ENCODE results near the gene FBXO42. TPM values are rescaled to one million over a fixed set of nuclear protein-coding genes. Genes with fewer than 3 reads are reported as not detected.
A peak's percentile ranks its signal among the peaks of the same experiment; 100 is the strongest.
"Not testable (repeated sequence)": the region's sequence is repeated elsewhere in the genome, so short reads cannot be mapped to it uniquely, and the experiment has no call there.

The FBXO42 gene
- total and polyA plus RNA-seq, 12 donors, result 12.4 to 26.6 (median 20.5) TPM

DNA sequence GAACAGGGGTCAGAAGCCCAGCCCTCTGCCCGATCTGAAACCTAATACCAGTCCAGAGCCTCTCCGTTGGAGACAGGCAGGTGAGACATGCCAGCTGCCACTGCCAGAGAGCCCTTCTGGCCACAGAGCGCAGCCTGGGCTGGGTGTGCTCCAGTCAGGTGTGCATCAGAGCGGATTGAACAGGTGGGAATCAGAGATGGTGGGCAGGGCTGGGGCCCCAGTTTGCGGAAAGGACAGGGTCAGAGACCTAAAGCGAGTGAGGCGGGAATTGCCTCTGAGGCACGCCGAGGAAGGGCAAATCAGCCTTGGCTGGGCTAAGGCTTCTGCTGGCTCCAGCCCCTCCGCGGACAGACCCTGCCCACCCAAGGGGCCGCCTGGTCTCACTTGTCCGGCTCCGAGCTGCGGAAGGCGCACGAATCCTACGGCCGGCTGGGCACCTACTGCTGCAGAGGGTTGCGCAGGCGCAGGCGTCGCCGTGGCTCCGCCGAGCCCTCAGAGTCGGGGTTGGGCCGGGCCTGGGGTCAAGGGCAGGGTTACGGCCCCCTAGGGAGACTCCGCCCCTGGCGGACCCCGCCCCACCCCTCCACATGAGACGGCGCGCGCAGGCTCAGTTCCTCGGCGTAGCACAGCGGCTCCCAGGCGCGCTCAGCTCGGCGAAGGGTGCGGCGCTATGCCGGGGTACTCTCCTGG, 125.6 kb downstream of the FBXO42 start:
- DNase-seq (peak; percentile 43 to 82), ATAC-seq (peak; percentile 72 to 90 (median 86))
- Histone ChIP-seq H3K4me1 (peaks cover 0 to 15% (median 10%) of the 10 kb centered on the region in 9 donors), H3K27ac (peak overlapping the region in 3 of 10 donors; percentile 25 to 28 (median 27)), H3K27me3 (peaks cover 0 to 46% (median 20%) of the 10 kb centered on the region in 7 donors), H3K4me3 (peak overlapping the region in 9 of 10 donors; percentile 22 to 49 (median 37)), H3K9me3 (peaks cover 0 to 4% (median 0%) of the 10 kb centered on the region in 11 donors), H3K36me3 (peaks cover 0 to 3% (median 0%) of the 10 kb centered on the region in 9 donors)
- TF ChIP-seq, protein P1, sequence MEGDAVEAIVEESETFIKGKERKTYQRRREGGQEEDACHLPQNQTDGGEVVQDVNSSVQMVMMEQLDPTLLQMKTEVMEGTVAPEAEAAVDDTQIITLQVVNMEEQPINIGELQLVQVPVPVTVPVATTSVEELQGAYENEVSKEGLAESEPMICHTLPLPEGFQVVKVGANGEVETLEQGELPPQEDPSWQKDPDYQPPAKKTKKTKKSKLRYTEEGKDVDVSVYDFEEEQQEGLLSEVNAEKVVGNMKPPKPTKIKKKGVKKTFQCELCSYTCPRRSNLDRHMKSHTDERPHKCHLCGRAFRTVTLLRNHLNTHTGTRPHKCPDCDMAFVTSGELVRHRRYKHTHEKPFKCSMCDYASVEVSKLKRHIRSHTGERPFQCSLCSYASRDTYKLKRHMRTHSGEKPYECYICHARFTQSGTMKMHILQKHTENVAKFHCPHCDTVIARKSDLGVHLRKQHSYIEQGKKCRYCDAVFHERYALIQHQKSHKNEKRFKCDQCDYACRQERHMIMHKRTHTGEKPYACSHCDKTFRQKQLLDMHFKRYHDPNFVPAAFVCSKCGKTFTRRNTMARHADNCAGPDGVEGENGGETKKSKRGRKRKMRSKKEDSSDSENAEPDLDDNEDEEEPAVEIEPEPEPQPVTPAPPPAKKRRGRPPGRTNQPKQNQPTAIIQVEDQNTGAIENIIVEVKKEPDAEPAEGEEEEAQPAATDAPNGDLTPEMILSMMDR (IDR thresholded peaks at IDR 0.05), result no peak
- intact Hi-C loops (cut with DNase I), result no loop called here
- whole genome bisulfite sequencing, 2 donors, result 12 to 16% methylated on average over 46 of the region's 46 CpGs

DNA sequence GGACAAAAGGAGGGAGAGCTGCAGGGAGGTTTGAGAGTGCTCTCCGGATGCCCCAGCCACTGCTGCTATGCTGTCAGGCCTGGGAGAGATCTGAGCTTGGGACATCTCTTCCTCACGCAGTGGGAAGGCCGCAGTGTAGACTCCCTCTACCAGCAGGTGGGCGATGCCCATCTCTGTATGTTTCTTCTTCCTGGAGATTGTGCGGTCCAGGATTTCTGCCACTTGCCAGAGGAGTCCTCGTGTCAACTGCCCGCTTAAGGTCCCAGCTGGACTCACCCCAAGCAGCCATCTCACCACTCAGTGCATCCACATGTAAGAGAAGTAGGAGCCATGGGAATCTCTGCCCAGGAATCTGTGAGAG, 126.2 kb downstream of the FBXO42 start:
- Histone ChIP-seq H3K4me3 (peak overlapping the region in 1 of 10 donors; percentile 45), H3K4me1 (peaks cover 0 to 15% (median 10%) of the 10 kb centered on the region in 9 donors), H3K36me3 (no peaks in the 10 kb centered on the region), H3K27ac (peak overlapping the region in 1 of 10 donors; percentile 27), H3K9me3 (peaks cover 0 to 4% (median 0%) of the 10 kb centered on the region in 11 donors), H3K27me3 (peaks cover 0 to 46% (median 20%) of the 10 kb centered on the region in 7 donors)
- TF ChIP-seq, protein P1 (IDR thresholded peaks at IDR 0.05), result no peak
- intact Hi-C loops (cut with DNase I), result no loop called here
- 88 to 90% methylated on average over 7 of the region's 7 CpGs for WGBS, 2 donors
- no peak for DNase-seq
- ATAC-seq, result no peak

DNA sequence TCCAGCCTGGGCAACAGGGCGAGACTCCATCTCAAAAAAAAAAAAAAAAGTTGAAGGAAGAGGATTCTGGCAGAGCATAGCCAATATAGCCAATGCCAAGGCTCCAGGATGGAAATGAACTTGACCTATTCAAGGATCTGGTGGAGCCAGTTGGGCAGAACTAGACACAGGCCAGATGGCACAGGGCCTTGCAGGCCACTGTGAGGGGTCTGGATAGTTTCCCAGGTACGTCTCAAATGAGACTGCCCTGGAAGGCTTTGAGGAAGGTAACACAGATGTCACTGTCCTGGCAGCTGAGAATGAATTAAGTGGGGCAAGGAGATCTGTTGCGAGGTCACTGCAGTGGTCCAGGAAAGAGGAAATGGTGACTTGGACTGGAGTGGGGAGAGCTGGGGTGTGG, 127.8 kb downstream of the FBXO42 start:
- Histone ChIP-seq H3K36me3 (no peaks in the 10 kb centered on the region), H3K4me3 (no peak overlapping the region), H3K27me3 (peaks cover 0 to 43% (median 20%) of the 10 kb centered on the region in 7 donors), H3K4me1 (peaks cover 0 to 15% (median 10%) of the 10 kb centered on the region in 9 donors), H3K27ac (no peak overlapping the region), H3K9me3 (peaks cover 0 to 4% (median 0%) of the 10 kb centered on the region in 11 donors)
- intact Hi-C loops (cut with DNase I), result no loop called here
- TF ChIP-seq, protein P1 (IDR thresholded peaks at IDR 0.05), result no peak
- DNase-seq (no peak), ATAC-seq (no peak)
- 64 to 75% methylated on average over 3 of the region's 3 CpGs for WGBS, 2 donors

DNA sequence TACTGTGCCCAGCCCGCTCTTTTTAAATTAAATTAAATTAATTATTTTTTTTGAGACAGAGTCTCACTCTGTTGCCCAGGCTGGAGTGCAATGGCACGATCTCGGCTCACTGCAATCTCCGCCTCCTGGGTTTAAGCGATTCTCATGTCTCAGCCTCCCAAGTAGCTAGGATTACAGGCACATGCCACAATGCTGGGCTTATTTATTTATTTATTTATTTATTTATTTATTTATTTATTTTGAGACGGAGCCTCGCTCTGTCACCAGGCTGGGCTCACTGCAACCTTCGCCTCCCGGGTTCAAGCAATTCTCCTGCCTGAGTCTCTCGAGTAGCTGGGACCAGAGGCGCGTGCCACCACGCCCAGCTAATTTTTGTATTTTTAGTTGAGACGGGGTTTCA, 129.6 kb downstream of the FBXO42 start:
- H3K27ac ChIP-seq, ATAC-seq: not testable (repeated sequence)

DNA sequence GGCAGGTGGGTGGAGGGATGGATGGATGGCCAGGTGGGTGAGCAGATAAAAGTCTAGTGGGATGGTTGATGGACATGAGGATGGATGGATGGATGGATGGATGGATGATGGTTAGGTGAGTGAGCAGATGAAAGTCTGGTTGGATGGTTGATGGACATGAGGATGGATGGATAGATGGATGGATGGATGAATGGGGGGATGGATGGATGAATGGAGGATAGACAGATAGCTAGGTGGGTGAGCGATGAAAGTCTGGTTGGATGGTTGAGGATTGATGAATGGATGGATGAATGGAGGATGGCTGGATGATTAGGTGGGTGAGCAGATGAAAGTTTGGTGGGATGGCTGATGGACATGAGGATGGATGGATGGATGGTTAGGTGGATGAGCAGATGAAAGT, 130.8 kb downstream of the FBXO42 start:
- intact Hi-C loops (cut with DNase I), result no loop called here
- H3K27me3 ChIP-seq, result peaks cover 0 to 13% (median 4%) of the 10 kb centered on the region in 7 donors
- H3K4me3 ChIP-seq, result no peak overlapping the region
- H3K27ac ChIP-seq, result no peak overlapping the region
- TF ChIP-seq, protein P1 (IDR thresholded peaks at IDR 0.05), result no peak
- H3K9me3 ChIP-seq, result no peaks in the 10 kb centered on the region
- 94 to 98% methylated on average over 1 of the region's 1 CpG for WGBS, 2 donors
- ATAC-seq (no peak), DNase-seq (no peak)
- H3K4me1 ChIP-seq, result peaks cover 0 to 16% (median 8%) of the 10 kb centered on the region in 9 donors
- H3K36me3 ChIP-seq, result no peaks in the 10 kb centered on the region

More for the DNA sequence above, 129.6 kb downstream of the FBXO42 start:
- DNase-seq; intact Hi-C loops (cut with DNase I); H3K9me3 ChIP-seq; H3K36me3 ChIP-seq; H3K4me3 ChIP-seq: not testable (repeated sequence)
- WGBS, 2 donors, result 90 to 94% methylated on average over 14 of the region's 14 CpGs
- Histone ChIP-seq H3K4me1 (peaks cover 0 to 18% (median 14%) of the 10 kb centered on the region in 9 donors), H3K27me3 (peaks cover 0 to 26% (median 17%) of the 10 kb centered on the region in 7 donors)

Measured in heart right ventricle (tissue), 16 donors.